Activated T-helper 1 cell treated with anti-CD3 and anti-CD28 coated beads, Interleukin-2, amount 50 U/mL, for 16 hours (primary cell): Measurements from ENCODE around the gene PRLR.

Experiments
- DNase-seq, 2 donors: peaks; one replicate each; pipeline ENCODE4 v3.0.0-alpha.2; 2020; ENCODE audit warnings: low read depth in 1 of 2, low spot score in 1 of 2

Gene PRLR

GRCh38 chr5:35236770-35237169 is 6.5 kb upstream of the PRLR start:
- no peak for DNase-seq

DNA sequence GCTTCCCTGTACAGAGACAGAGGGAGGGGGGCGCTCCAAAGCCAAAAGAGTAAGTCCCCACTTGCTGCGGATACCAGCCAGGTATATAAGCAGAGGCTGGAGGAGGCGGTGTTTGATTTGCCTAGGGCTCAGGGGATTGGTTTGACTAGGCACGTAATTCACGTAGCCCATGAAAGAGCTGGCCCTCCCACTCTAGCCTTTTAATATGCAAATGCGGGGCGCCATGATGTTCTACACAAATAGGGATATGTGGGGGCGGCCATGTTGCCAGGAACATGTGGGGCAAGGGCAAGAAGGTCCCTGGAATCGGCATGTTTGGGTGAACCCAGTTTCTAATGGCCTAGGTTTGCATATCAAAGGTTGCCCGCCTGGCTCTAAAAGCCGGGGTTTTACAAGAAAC is 3.3 kb upstream of the PRLR start:
- no peak for DNase-seq

DNA sequence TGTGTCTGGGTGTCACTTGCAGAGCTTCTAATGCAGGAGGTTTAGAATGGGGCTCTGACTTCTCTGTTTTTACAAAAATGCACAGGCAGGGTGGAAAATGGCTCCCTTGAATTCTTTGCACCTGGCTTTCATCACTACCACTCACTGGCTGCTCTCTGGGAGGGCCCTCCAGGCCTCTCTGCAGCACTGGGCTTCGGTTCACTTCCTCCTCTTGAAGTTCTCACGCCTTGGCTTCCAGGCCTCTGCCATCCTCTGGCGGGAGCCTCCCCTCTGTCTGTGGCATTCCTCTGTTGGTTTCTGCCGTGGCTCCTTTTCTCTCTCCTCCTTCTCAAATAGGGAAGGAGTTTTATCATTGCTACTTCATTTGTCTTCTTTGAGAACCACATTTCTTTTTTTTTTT is 2.8 kb upstream of the PRLR start:
- no peak for DNase-seq

- no peak for DNase-seq
These were observed 1.8 kb upstream of the PRLR start for GRCh38 chr5:35232124-35232523.

DNA sequence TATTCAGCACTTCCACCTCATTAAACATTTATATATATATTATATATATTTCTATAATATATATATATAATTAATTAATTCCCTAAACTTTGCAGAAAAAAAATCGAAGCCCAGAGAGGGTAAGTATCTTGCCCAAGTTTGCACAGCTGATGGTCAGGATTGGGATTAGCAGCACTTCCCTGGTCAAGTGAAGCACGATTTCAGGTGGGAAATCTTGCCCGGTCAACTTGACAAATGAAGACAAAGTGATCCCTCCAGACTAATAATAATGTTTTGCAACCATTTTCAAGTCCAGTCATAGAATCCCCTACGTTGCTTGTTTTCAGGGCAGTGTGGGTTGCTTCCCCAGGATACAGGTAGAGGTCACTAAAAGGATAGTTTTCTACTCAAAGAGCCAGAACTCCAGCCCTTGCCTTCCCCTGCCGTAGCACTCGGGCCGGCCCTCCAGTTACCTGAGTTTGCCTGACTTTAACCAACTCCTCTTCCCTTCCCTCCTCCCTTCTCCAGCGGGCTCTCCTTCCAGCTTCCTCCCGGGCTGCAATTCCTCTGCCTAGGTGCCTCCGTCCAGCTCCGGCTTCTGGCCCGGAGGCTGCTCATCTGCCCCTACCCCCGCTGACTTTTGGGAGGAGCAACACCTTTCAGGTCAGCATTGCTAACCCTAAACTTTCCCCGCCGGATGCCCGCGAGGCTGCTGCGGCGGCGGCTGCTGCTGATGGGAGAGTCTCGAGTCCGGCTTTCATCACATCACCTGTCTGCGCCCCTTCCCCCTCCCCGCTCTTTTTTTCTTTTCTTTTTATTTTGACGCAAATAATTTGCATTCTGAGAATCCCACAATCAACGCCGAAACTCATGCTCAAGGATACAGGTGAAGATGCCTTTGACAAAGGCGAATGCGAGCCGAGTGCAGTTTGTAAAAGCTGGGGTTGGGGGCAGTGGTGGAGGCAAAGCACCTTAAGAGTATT is 930 bp downstream of the PRLR start:
- no peak for DNase-seq

DNA sequence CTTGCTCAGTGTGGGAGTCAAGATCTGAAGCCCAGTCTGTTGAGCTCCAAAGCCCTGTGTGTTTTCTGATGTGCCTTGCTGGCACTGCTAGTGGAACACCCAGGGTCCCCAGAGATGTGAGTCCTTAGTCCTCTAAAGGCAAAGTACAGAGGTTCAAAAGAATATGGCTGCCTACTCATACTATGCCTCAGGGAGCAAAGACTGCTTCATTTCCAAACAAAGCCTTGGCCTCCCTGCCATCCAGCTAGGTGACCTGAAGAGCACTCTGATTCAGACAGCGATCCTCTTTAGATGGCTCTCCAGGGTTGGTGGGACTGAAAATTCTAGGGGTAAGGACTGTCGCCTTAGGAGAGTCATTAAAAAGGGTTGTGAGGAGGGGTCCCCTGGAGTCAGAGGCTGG is 2.0 kb downstream of the PRLR start:
- no peak for DNase-seq

- no peak for DNase-seq
These were observed 2.6 kb downstream of the PRLR start for GRCh38 chr5:35227720-35228119.

DNA sequence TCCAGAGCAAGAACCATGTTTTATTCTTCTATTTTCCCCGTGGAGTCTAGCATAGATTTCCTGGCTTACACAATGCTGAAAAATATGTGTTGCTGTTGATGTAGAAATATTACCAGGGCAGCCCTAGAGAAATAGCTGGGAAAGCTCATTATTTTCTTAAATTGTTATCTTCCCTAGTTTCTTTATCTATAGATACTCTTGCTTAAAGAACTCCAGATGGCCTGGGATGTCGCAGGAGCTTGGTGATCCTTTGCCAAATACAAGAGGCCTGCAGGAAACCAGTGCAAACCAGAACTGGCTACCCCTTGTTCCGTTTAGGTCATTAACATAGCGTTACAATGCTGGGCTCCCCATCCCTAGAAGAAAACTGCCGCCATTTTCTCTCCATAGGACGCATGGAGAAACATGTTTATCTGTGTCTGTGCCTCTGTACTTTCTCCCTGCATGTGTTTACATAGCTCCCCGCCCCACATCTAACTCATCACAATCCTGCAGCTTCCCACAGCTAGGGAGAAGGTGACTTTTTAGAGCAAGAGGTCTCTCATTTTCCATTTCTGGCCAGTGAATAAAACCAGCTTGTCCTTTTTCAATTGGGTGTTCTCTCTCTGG is 6.4 kb downstream of the PRLR start:
- DNase-seq = no peak

DNA sequence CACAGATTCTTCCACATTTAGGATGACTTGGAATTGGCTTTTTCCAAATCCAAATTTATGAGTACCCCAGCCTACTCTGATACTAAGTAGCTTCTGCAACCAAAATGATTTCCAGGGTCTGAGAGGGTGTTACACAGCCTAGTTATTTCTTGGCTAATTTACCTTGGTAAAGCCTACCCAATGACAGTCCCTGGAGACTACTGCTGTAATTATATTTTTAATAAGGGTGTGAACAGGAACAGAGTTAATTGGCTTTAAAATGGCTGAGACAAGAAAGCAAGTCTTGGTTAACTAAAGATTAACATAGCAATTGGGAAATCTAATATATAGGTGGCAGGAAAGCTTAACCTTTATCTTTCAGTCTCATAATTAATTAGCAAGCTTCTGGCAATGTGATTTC is 9.3 kb downstream of the PRLR start:
- no peak for DNase-seq

GRCh38 chr5:35218981-35219380 is 11.3 kb downstream of the PRLR start:
- no peak for DNase-seq

DNA sequence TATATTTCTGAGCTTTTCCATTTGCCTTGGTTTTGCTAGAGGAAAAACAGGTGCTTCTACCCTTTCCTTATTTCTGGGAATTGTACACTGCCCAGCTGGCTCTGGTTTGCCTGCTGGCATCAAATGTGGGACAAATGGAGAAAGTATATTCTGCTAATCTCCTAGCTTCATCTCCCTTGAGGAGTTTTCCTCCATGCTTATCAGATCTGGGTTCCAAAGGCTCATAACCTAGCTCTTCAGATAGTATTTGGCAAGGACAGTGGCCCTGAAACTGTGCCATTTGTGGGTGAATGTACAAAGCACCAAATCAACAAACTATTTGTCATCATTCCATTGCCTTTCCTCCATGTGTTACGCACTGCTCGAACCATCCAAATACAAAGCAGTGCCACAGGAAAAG is 16.2 kb downstream of the PRLR start:
- DNase-seq = no peak

DNA sequence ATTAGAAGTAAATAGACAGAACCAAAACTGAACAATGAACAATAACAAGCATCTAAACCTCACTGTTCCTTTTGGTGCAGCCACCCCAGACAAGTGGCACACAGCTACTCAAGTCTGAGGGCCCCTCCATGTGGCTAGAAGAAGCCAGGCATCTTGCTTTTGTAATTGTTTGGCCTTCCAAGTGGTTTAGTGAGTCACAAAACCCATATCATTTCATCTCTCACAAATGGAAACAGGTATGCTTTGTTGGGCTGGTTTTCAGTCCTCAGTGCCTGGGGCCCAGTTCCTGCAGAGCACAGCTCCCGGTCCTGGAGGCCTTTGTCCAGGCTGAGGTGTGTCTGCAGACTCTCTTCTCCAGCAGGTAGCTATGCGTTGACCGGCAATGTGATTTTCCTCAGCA is 16.7 kb downstream of the PRLR start:
- DNase-seq = no peak

- DNase-seq = no peak
These were observed 17.9 kb downstream of the PRLR start for GRCh38 chr5:35212122-35212982.

DNA sequence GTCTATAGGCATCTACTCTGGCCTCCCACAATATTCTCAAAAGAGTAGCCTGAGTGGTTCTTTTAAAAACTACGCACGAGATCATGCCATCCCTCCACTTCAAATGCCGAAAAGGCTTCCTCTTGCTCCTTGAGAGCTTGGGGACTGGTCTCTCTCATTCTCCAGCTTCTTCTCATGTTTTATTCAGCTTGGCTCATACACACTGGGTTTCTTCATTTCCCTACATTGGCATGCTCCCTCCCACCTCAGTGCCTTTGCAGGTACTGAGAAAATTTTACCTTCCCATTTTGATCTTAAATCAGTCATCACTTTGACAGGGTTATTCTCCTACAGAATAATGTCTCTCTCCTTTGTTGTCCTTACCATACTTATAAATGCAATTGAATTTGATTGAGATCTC is 20.4 kb downstream of the PRLR start:
- DNase-seq = no peak

- DNase-seq = no peak
These were observed 24.7 kb downstream of the PRLR start for GRCh38 chr5:35205606-35206005.

GRCh38 chr5:35205186-35205585 is 25.1 kb downstream of the PRLR start:
- no peak for DNase-seq

DNA sequence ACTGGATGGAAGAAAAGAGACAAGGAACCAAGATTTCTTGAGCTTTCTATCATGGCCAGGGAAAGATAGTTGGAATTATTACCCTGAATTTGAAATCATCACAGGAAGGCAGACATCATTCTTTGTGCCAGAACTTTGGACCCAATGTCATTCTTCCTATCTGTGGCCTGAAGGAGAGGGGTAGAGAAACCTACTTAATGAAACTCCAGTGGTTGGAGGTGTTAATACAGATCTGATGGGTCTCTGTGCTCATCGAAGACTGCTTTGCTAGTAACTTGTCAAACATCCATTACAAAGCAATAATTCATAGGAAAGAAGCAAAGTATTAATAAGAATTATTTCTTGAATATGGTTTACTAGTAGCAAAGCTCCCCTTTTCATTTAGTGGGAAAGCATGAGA is 26.9 kb downstream of the PRLR start:
- DNase-seq = no peak

GRCh38 chr5:35202319-35203111 is 27.8 kb downstream of the PRLR start:
- DNase-seq = no peak

DNA sequence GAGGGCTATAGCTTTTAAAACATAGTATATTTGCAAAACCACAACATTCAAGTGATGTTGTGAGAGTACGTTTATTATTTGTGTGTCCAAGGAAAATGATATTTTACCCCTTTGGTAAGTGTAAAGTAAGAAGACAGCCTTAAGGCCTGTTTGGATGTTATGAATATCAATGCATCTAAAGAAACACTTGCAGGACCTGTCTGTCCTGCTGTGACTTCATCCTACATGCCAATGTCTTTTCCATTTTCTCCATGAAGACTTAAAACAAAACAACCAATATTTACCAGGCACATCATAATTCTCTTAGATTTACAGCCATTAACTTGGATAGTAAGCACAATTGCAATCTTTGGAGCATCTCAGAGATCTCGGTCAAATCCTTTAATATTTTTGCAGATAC is 29.0 kb downstream of the PRLR start:
- DNase-seq = no peak

- DNase-seq = no peak
These were observed 30.4 kb downstream of the PRLR start for GRCh38 chr5:35199886-35200285.

GRCh38 chr5:35198686-35199085 is 31.6 kb downstream of the PRLR start:
- no peak for DNase-seq
